ENCODE data around the gene CALML4. TPM values are rescaled to one million over a fixed set of nuclear protein-coding genes. Genes with fewer than 3 reads are reported as not detected.

CALML4 gene
- polyA plus RNA-seq, 1 experiment = 1.6 TPM

GRCh38 chr15:68184616-68185480, 20.3 kb downstream of the CALML4 start:
- ChIA-PET POLR2A (no interaction called here), CTCF (interaction anchor here (0.9 to 1.4 kb wide), 3 partner anchors 25 to 30 kb away, joined by 3 to 4 read pairs (median 3); no protein-coding TSS in a partner anchor)
- Histone ChIP-seq H3K27ac (ENCODE audit: low read depth, low read length) (no peak overlapping the region), H3K4me3 (ENCODE audit: low read depth, low read length) (no peak overlapping the region), H3K9me3 (ENCODE audit: control insufficient read depth, insufficient read depth, low read length) (no peaks in the 10 kb centered on the region), H3K27me3 (ENCODE audit: control insufficient read depth, insufficient read depth, low read length) (no peaks in the 10 kb centered on the region)
- DNase-seq (ENCODE audit: low read depth, low spot score) = no peak
- TF ChIP-seq CTCF (IDR thresholded peaks at IDR 0.05; ENCODE audit: low read depth, low read length) = no peak

DNA sequence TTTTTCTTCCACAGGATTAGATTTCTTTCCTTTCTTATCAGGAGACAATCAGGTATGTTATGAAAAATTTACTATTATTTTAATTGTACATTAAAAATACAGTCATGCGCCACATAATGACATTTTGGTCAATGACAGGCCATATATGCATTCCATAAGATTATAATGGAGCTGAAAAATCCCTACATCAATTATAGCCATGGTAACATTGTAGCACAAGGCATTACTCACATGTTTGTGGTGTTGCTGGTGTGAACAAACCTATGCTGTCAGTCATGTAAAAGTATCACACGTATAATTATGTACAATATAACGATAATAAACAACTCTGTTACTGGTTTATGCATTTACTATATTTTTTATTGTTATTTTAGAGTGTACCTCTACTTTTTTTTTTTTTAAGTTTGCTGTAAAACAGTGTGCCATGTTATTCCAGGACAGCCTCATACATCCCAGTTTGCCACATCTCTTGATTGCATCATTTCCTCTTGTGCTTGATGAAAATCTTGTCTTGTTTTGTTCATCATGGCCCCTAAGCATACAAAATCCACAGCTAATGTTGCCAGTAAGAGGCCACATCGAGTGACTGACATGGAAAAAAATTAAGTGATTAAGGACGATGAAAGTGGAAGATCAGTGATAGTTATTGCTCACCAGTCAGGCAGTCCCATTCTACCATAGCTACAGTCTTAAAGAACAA, 21.4 kb downstream of the CALML4 start:
- no peak overlapping the region for H3K4me3 ChIP-seq (ENCODE audit: low read depth, low read length)
- CTCF ChIA-PET = interaction anchor here (0.9 to 1.3 kb wide), 2 partner anchors 26 to 29 kb away, joined by 3 to 4 read pairs; no protein-coding TSS in a partner anchor
- no peaks in the 10 kb centered on the region for H3K9me3 ChIP-seq (ENCODE audit: control insufficient read depth, insufficient read depth, low read length)
- no peak for TF ChIP-seq CTCF (IDR thresholded peaks at IDR 0.05; ENCODE audit: low read depth, low read length)
- POLR2A ChIA-PET = no interaction called here
- no peaks in the 10 kb centered on the region for H3K27me3 ChIP-seq (ENCODE audit: control insufficient read depth, insufficient read depth, low read length)
- H3K27ac ChIP-seq (ENCODE audit: low read depth, low read length) = no peak overlapping the region
- no peak for DNase-seq (ENCODE audit: low read depth, low spot score)

GRCh38 chr15:68177742-68178141, 27.4 kb downstream of the CALML4 start:
- TF ChIP-seq CTCF (IDR thresholded peaks at IDR 0.05; ENCODE audit: low read depth, low read length) = no peak
- CTCF ChIA-PET = interaction anchor here (3.3 kb wide), 1 partner anchor 23 kb away, joined by 17 read pairs; no protein-coding TSS in a partner anchor
- Histone ChIP-seq H3K27ac (ENCODE audit: low read depth, low read length) (no peak overlapping the region), H3K27me3 (ENCODE audit: control insufficient read depth, insufficient read depth, low read length) (no peaks in the 10 kb centered on the region), H3K9me3 (ENCODE audit: control insufficient read depth, insufficient read depth, low read length) (no peaks in the 10 kb centered on the region), H3K4me3 (ENCODE audit: low read depth, low read length) (no peak overlapping the region)
- POLR2A ChIA-PET = no interaction called here
- no peak for DNase-seq (ENCODE audit: low read depth, low spot score)

- no peak for TF ChIP-seq CTCF (IDR thresholded peaks at IDR 0.05; ENCODE audit: low read depth, low read length)
- no peak overlapping the region for H3K27ac ChIP-seq (ENCODE audit: low read depth, low read length)
- ChIA-PET POLR2A (no interaction called here), CTCF (interaction anchor here (3.3 kb wide), 1 partner anchor 22 kb away, joined by 17 read pairs; no protein-coding TSS in a partner anchor)
- no peak for DNase-seq (ENCODE audit: low read depth, low spot score)
- no peak overlapping the region for H3K4me3 ChIP-seq (ENCODE audit: low read depth, low read length)
- no peaks in the 10 kb centered on the region for H3K9me3 ChIP-seq (ENCODE audit: control insufficient read depth, insufficient read depth, low read length)
- no peaks in the 10 kb centered on the region for H3K27me3 ChIP-seq (ENCODE audit: control insufficient read depth, insufficient read depth, low read length)
These were observed 28.5 kb downstream of the CALML4 start for GRCh38 chr15:68176601-68177000.
